GM21576 (cell line): ENCODE data around the gene MPZL2.

Experiments used
- ATAC-seq: cut with Tn5 transposase; IDR thresholded peaks from one replicate; pipeline ENCODE4 v1.9.1; 2021; ENCODE audit warnings: mild to moderate bottlenecking, moderate library complexity; ENCODE audit not compliant: unreplicated experiment

MPZL2 gene

DNA sequence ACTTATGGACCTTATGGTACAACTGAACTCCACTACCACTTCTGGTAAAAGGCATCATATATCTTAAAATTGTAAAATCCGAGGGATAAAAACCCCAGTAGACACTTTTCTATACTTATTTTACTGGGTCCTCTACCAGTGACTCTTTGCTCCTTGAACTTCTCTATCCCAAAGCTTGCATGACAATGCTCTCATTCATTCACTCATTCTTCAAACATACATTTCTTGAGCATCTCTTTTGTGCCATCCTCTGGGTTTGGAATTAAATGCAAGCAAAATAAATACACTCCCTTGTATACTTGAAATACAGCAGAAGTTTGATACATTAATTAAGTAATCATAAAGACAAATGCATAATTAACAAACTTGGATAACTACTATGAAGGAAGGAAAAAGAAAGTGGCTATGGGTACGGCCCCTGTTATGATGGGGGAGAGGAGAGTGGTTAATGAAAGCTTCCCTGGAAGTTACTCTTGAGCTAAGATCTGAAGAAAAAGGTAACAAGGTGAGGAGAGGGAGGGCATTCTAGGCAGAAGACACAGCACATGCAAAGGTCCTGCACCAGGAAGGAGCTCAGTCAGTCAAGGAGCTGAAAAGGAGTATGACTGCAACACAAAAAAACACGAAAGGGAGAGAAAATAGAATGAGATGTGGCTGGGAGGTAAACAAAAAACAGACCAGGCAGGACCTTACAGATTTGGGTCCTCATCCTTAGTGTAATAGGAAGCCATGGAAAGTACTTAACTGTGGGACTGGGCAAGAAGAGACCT lies 19.9 kb downstream of the MPZL2 start:
- no peak for ATAC-seq

DNA sequence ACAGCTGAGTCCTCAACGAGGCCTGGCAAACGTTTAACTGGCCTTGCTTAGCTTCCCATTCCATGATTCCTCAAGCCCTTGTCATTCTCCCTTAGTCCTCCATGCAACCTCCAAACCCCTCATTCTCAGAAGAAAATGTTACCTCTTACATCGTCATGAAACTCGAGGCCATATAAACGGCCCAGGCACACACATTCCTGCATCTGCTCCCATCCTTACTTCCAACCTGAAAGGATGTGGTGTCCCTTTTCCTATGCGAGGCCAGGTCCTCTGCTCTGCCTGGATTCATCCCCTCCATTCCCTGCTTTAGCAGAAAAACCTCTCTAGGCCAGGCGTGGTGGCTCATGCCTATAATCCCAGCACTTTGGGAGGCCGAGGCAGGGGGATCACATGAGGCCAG lies 20.9 kb downstream of the MPZL2 start:
- ATAC-seq, result no peak

DNA sequence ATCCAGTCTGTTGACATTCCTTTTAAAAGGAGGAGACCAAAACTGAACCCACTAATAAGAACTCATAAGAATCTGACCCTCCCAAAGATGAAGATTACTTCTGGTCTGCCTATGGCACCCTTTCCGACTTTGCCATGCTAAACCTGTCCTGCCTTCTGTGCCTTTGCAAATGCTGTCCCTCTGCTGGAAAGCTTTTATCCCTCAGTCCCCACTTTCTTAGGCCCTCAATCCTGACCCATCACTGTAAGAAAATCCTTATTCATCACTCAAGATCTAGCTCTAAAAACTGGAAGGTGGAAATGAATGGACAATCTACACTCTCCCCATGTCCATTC lies 22.4 kb downstream of the MPZL2 start:
- no peak for ATAC-seq

DNA sequence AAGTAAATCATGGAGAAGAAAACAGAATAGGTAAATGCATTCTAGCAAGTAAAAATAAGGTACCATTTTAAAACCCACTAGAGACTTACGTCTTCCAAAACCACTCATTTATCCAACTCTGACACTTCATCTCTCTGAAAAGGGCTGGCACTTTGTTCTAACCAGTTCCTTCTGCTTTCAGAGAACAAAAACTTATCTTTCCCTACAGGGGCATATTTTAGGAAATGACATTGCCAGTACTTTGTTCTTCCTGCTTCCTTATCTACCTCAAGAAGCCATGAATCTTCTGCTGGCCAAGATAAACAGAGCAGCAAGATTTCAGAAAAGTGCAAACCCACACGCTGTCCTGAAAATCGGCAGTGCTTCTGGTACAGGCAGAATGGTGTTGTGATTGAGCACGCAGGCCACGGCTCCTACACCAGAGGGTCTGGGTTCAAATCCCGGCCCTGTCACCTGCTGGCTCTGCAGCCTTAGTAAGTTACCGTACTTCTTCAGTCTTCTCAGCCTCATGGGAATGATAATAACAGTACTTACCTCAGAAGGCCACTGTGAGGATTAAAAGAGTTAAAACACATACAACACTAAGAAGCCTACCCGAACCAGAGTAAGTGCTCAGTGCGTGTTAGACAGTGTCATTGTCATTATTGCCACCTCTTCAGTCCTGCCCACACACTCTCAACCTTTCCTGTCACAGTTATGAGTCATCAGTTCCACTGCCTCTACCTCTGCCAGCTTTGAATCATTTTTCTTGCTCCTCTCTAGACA lies 22.9 kb downstream of the MPZL2 start:
- ATAC-seq, result peak; percentile 89

DNA sequence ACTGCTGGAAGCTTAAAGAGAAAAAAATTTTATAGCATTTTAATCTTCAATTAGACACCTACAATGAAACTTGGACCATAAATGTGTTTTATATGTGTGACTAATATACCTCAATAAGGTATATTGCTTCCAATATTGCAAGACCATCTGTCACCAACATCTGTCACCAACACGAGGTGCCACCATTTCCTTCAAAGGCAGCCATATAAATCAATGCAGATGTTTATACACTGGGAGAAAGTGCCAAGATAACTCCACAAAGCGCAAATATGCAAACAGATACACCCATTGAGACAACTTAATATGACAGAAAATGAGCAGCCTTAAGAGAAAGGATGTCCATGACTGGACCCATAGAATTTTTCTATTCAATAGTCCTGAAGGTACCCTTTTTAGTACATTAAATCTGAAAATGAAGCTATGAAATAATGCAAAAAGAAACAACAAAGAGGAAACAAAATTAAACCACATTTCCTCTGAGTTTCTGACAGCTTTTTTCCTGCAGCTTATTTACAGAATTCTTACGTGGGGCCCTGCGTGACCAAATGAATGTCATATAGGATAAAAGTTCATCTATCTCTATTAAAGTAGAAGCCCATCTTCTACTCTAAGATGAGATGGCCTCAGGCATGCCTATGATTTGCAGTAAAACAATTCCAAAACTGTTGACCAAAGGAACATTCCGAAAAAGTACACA lies 24.4 kb downstream of the MPZL2 start:
- no peak for ATAC-seq

DNA sequence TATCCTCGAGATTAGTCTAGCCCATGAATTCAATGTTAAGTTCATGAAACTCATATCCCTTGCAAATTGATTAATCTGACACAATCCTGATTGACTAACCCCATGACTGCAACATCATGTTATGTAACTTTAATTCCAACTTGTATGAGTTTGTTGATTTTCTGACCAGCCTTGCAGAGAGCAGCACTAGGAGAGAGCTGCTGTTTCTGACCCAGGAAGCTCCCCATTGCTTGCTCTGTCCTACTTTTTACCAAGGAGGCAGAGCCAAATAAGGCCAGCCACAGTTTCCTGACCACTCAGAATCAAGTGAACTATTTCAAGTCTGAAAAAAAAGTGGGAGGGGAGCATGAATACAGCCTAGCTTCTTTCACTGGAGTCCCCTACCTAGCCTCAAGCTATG lies 25.2 kb downstream of the MPZL2 start:
- ATAC-seq, result no peak

DNA sequence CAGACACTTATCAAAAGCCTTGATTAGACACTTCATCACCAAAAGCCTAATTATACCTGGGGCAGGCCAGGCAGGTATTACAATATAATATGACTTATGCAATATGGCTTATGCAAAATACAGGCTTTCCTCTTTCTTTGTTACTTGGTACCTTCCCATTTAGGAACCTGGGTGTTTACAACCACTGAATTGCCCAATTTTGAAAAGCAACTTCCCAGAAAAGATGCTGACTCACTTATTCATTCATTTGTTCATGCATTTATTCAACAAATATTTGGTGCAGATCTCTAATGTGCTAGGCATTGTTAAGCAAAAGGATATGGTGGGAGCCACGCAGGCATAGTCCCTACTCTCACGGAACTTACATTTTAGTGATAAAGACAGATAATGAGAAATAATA lies 25.7 kb downstream of the MPZL2 start:
- ATAC-seq, result no peak

DNA sequence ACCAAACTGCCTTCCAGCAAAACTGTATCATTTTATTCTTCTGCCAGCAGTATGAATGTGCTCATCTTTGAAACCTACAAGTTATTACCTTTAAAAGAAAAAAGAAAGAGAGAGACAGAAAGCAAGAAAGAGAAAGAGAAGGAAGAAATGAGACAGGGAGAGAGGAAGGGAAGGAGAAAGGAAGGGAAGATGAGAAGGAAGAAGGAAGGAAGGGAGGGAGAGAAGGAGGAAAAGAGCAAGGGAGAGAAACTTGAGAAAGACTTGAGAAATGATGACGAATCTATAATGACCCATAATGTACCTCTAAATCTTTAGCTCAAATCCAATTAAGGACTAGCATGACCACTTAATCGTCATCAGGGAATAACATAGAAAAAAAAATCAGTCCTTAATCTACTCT lies 27.9 kb downstream of the MPZL2 start:
- ATAC-seq, result no peak

DNA sequence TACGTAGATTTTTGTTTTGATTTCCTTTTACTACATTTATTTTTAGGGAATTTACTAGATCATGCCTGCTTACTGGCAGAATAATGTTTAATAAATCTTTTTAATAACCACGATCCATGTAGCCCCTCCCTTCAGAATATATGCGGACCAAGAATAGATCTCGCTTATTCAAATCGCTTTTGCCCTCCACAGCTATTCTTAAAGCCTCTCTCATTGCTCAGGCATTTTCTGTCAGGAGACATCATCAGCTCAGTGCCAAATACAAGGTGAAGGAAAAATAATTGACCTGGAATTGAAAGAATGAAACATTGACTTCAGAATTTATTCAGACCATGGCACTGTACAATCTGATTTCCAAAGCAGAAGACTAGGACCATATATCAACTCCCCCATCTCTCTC lies 29.3 kb downstream of the MPZL2 start:
- no peak for ATAC-seq

DNA sequence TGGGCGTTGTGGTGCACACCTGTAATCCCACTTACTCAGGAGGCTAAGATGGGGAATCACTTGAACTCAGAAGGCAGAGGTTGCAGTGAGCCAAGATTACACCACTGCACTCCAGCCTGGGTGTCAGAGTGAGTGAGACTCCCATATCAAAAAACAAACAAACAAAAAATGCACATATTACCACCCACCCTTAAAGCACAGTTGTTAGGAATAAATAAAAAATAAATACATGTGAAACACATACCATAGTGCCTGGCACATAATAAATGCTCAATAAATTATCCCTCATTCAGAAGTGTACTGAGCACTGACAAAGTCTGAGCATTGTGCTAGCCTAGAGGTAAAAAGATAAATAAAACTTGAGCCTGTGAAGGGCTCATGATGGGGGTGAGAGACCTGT lies 30.2 kb downstream of the MPZL2 start:
- no peak for ATAC-seq

DNA sequence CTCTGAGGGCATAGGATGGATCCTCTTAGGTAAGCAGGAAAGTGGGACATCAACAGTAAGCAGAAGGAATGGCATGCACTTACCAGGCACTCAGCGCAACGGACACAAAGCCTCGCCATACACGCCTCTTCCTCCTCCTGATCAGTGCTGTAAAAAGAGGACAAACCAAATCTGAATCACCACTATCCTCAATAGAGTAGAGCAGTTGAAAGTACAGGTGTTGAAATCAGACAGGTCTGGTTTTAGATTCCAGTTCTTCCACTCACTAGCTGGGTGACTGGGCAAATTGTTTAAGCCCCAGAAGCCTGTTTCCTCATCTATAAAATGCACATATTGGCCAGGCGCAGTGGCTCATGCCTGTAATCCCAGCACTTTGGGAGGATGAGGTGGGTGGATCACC lies 30.7 kb downstream of the MPZL2 start:
- ATAC-seq, result no peak

DNA sequence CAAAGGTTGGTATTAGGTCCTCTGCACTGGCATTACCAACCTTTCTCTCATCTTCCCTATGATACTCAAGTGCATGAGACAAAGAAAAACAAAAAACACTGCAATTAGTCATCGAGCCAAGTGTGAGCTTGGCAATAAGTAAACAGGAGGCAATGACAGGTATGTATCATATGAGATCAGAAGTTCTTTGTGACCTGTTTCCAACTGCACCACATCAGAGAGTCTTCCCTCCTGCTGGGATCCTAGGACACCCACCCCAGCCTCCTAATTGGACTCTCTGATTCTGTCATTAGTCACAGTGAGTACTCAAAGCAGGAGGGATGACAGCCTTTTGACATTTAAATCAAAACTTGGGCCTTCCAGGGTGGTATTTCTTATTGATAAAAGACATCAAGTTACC lies 31.4 kb downstream of the MPZL2 start:
- ATAC-seq, result no peak

DNA sequence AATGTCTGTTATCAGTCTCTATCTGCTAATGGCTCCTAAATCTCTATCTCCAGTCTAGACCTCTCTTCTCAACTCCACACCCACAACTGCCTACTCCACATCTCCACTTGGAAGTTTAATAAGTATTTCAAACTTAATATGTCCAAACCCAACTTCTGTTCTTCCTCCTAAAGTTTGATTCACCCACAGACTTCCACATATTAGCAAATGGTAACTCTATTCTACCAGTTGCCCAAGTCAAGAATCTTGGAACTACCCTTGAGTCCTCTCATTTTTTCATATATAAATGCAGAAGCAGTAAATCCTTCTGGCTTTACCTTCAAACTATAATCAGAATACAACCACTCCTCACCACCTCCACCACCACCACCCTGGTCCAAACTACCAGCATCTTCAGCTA lies 32.6 kb downstream of the MPZL2 start:
- ATAC-seq, result no peak

DNA sequence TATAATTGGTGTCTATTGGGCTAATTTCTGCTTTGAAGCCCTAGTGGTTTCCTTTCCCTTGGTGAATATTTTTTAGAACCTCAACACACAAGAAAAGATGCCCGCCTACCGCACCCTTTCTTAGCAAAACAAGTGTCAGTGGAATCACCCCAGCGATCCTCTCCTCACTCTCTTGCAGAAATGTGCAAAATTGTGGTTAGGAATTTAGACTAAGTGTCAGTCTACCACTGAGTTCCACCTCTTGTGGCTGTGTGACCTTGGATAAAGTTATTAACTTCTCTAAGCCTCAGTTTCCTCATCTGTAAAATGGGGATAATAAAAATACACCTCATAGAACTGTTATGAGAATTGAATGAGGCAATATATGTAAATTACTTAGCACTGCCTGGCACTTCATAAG lies 34.0 kb downstream of the MPZL2 start:
- no peak for ATAC-seq

DNA sequence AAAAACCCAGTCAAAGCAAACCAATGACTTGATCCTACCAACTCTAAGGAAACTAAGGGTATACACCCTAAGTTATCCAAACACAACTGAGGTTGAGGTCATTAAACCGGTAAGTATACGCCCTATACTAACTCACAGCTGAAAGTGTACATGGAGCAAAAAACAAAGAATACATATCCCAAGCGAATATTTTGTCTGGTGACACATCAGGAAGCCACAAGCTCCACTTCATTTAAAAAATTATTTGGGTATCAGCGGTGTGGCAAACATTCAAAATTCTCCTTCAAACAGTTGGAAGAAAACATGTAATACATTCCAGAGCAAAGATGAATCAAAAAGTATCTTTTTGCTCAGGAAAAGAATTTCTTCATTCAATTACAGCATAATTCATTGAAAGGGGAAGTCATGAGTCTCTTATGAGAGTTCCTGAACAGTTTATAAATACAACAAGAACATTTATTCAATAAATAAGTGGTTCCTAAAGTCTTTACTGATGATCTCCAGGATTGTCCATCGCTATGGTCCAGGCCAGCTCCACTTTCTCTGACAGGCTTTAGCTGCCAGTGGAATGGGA lies 34.7 kb downstream of the MPZL2 start:
- ATAC-seq, result no peak

DNA sequence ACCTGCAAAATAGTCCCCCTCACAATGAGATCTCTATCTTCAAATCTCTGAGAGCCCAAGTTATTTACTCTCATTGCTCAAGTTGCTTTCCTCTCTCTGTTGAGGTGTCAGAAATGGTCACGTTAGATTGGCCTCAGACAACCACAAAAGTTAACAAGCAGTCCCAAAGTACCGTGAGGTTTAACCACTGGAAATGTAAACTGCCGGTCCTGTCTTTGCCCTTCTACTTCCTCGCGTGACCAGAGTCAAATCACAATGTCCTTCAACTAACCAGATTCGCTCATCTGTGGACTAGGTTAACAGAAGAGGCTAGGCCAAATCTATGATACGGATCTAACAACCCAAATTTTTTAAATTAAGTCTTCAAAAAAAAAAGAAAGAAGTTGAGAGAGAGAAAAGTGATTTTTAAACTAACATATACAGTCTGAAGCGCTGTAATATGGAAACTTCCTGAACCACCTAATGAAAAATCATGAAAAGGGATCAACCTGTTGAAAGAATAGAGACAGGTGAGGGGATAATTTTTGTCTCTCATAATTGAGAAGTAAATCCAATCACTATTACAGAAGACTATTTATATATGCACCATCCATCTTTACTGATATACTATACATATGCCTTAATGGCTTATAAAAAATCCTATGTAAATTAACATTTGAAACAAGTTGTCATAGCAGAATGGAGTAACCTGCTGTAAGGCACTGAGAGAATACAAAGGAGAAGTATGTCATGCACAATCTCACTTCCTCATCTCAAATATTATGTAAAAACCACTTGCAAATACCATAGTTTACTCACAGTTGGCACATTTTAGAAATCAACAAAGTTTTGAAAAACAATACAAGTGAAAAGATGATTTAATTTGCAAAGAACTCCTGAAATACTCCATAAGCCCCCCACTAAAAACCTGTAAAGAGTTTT lies 36.0 kb downstream of the MPZL2 start:
- peak; percentile 73 for ATAC-seq

DNA sequence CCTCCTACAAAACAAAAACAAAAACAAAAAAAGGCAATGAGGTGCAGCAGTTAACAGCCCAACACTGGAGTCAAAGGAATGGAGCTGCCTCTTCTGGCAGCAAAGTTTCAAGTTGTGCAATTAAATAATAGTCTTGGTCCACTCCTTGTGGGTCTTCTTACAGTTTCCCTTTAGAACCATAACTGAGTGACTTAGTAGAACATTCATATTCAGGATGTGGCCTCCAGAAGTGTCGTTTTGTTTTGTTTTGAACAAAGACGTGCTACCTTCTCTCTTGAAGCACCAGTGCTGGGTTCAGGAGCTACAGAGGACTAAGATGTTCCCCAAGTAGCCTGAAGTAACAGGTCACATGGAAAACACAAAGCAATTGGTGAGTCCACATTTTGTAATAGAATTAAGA lies 37.3 kb downstream of the MPZL2 start:
- ATAC-seq, result no peak

DNA sequence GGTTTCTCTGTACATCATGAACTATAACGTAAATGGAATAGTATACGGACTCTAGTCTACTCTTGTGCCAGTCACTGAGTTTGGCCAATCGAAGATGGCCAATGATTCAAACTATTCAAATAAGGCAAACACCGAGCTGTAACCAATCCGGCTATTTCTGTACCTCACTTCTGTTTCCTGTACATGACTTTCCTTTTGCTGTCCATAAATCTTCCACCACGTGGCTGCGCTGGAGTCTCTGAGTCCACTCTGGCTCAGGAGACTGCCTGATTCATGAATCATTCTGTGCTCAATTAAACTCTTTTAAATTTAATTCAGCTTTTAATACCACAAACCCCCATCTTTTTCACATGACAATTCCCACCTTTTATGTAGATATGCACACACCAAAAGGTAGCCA lies 37.8 kb downstream of the MPZL2 start:
- ATAC-seq, result no peak

DNA sequence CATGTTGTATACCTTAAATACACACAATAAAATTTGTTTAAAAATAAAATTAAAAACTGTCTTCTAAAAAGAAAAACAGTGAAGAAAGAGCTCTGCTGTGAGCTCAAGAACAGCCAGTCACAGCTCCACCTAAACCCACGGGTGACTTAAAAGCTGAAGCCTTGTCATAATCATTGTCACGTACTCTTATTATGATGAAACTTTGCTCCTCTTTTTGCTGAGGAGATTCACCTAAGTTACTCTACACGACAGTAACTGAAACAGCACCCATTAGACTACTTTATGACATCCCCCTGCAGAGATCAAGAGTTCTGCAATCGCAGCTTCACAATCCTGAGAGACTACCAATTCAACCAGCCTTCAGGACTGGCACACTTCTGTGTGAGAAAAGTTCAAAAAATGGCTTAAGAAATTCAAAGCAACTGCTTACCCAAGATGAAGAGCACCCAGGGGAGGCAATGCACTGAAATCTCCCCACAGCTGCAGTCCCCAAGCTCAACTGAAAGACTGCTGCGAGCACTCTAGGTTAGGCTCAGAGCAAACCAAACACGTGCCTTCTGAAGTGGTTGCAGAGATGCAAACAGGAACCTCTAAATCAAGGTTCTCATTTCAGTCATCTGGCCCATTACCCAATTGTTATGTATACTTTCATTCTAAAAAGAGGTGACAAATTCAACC lies 39.4 kb downstream of the MPZL2 start, which contains the start of gene JAML:
TSS of gene JAML (minus strand) at position 501 of the 678 bp plus-strand sequence. CDS start 10,145 bp downstream, outside the sequence.
- ATAC-seq, result no peak

DNA sequence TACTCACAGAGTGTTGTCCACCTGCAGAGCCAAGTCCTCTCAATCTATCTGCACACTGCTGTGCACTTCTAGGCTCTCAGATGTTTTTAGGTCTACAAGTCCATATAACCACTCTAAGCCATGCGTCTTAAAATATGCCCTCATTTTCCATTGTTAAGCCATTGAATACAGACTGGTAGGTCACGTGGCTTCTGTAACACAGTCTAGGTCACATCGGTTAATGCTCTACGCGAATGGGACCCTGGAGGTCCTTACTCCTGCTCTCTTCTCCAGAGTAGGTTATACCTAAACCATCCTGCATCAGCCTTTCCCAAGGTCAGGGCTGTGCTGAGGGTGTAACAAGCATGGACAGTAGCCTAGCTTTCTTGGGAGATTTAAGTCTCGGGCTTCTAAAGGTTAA lies 40.1 kb downstream of the MPZL2 start:
- ATAC-seq, result no peak
